ENCODE data around the gene PPM1L. TPM values are rescaled to one million over a fixed set of nuclear protein-coding genes. Genes with fewer than 3 reads are reported as not detected.

Gene PPM1L
- total RNA-seq, 4 donors from 2014 or later, result 30.8 to 88.1 (median 52.7) TPM

DNA sequence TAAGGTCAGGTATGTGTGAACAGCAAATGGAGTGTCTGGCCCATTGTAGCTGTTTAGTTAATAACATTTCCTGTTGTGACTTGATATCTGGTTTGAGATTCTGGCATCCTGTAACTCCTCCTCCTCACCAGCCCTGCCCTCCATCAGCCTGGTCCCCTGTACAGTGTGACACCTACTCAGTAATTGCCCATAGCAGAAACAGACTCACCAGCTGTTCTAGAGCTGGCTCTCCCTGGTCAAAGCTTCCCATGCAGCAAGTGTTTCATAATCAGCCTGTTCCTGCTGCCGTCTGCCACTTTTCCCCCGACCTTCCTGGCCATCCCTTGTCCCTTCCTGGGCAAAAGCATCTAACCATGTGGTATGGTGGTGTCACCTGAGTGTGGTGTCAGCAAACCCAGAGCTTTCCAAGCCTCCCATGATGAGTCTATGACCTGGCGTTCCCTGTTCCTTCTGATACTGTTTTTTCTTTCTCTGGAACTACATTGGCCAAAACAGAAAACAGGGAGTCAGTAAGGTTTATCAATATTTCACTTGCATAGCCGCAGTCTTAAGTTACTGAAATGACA, 293.7 kb downstream of the PPM1L start:
- WGBS, result 94% methylated on average over 4 of the region's 4 CpGs
- peak; percentile 39 for DNase-seq (ENCODE audit: extremely low spot score)
- no peaks in the 10 kb centered on the region for H3K9me3 ChIP-seq
- no peaks in the 10 kb centered on the region for H3K27me3 ChIP-seq
- H3K27ac ChIP-seq (replicated peaks in 1 of 4), result no peak overlapping the region
- H3K4me1 ChIP-seq, result no peaks in the 10 kb centered on the region
- no peak overlapping the region for H3K4me3 ChIP-seq
- TF ChIP-seq, protein P1, sequence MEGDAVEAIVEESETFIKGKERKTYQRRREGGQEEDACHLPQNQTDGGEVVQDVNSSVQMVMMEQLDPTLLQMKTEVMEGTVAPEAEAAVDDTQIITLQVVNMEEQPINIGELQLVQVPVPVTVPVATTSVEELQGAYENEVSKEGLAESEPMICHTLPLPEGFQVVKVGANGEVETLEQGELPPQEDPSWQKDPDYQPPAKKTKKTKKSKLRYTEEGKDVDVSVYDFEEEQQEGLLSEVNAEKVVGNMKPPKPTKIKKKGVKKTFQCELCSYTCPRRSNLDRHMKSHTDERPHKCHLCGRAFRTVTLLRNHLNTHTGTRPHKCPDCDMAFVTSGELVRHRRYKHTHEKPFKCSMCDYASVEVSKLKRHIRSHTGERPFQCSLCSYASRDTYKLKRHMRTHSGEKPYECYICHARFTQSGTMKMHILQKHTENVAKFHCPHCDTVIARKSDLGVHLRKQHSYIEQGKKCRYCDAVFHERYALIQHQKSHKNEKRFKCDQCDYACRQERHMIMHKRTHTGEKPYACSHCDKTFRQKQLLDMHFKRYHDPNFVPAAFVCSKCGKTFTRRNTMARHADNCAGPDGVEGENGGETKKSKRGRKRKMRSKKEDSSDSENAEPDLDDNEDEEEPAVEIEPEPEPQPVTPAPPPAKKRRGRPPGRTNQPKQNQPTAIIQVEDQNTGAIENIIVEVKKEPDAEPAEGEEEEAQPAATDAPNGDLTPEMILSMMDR (IDR thresholded peaks at IDR 0.05), result no peak
- TF ChIP-seq EP300 (IDR thresholded peaks at IDR 0.05) (no peak), POLR2A (IDR thresholded peaks at IDR 0.05; ENCODE audit: low read depth) (no peak), POLR2AphosphoS5 (IDR thresholded peaks at IDR 0.05) (no peak)
- intact Hi-C loops (cut with DNase I), result no loop called here
- H3K36me3 ChIP-seq, result no peaks in the 10 kb centered on the region

DNA sequence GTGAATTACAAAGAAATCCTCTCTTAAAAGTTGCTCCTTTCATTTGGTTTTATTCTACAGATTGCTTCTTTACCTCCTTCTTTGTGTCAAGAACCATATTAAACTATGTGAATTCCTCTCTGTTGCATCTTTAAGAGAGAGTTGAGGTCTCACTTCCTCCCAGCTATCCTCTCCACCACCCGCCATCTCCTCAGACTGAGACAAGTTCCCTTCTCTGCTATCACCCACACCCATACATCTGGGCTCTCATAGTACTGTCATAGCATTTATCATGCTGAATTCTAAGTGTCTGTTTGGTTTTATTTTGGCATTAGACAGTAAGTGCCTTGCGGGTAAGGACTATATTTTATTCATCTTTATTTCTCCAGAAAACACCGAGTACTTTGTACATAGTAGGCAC, 294.9 kb downstream of the PPM1L start:
- Histone ChIP-seq H3K4me1 (no peaks in the 10 kb centered on the region), H3K9me3 (no peaks in the 10 kb centered on the region), H3K27me3 (no peaks in the 10 kb centered on the region), H3K27ac (replicated peaks in 1 of 4) (no peak overlapping the region), H3K4me3 (no peak overlapping the region), H3K36me3 (no peaks in the 10 kb centered on the region)
- no peak for DNase-seq (ENCODE audit: extremely low spot score)
- TF ChIP-seq, protein P1 (IDR thresholded peaks at IDR 0.05), result no peak
- TF ChIP-seq POLR2AphosphoS5 (IDR thresholded peaks at IDR 0.05) (no peak), EP300 (IDR thresholded peaks at IDR 0.05) (no peak), POLR2A (IDR thresholded peaks at IDR 0.05; ENCODE audit: low read depth) (no peak)
- WGBS, result 89% methylated on average over 3 of the region's 3 CpGs
- intact Hi-C loops (cut with DNase I), result no loop called here

DNA sequence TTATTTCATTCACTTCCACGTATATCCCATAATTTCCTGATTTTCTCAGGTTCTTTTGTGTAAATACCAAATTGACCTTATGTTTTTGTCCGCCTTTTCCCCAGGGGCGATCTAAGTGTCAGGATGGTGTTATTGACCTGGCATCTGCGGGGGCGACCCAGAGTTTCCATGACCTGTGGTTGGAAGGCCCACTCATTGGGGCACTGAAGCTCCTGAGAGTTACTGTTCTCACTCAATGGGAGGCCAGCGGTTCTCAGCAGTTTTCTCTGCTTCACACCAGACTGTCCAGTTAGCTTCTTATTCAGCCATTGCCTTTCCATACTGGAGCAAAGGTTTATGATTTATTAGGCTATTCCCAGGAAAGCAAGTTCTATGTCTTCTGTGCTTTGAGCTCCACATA, 295.8 kb downstream of the PPM1L start:
- Histone ChIP-seq H3K27me3 (no peaks in the 10 kb centered on the region), H3K9me3 (no peaks in the 10 kb centered on the region), H3K36me3 (no peaks in the 10 kb centered on the region), H3K4me1 (no peaks in the 10 kb centered on the region), H3K4me3 (no peak overlapping the region), H3K27ac (replicated peaks in 1 of 4) (no peak overlapping the region)
- WGBS, result 91% methylated on average over 6 of the region's 6 CpGs
- intact Hi-C loops (cut with DNase I), result no loop called here
- DNase-seq (ENCODE audit: extremely low spot score), result no peak
- no peak for TF ChIP-seq POLR2A (IDR thresholded peaks at IDR 0.05; ENCODE audit: low read depth)
- TF ChIP-seq, protein P1 (IDR thresholded peaks at IDR 0.05), result no peak
- TF ChIP-seq EP300 (IDR thresholded peaks at IDR 0.05), result no peak
- TF ChIP-seq POLR2AphosphoS5 (IDR thresholded peaks at IDR 0.05), result no peak

DNA sequence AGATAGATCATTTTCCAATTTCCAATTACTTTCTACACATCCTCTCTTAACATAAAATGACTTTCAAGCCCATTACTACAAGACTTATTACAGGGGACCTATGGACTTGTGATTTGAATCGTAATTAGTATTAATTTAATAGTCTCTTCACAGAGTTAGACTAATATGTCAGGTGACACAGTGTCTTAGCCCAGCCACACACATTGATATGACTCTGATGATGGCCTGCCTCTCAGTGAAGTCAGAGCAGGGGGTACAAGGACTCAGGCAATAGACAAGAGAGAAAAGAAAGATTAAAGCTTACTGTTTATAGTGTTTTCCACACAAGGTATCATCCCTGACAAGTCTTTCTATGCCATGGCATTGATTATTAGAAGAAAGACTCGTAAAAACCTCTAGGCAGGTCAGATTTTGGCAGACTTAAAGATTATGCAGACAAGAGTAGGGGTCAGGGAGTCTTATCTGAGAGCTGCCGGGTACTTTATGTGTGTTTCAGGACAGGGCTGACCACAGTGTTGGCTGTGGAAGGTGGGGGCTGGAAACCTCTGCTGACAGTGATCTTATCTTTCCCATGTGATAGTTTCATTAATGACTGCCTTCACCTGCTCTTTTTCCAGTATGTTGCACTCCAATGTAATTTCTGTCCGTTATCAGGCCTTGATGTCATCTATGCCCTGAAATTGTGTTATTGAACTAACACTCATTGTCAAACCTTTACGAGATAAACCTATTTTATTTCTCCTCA, 299.0 kb downstream of the PPM1L start:
- TF ChIP-seq, protein P1 (IDR thresholded peaks at IDR 0.05), result no peak
- no peak for TF ChIP-seq POLR2AphosphoS5 (IDR thresholded peaks at IDR 0.05)
- TF ChIP-seq POLR2A (IDR thresholded peaks at IDR 0.05; ENCODE audit: low read depth), result no peak
- no peak for TF ChIP-seq EP300 (IDR thresholded peaks at IDR 0.05)
- Histone ChIP-seq H3K9me3 (no peaks in the 10 kb centered on the region), H3K27ac (replicated peaks in 1 of 4) (no peak overlapping the region), H3K4me3 (no peak overlapping the region), H3K4me1 (no peaks in the 10 kb centered on the region), H3K36me3 (no peaks in the 10 kb centered on the region), H3K27me3 (no peaks in the 10 kb centered on the region)
- WGBS, result 83% methylated on average over 5 of the region's 5 CpGs
- intact Hi-C loops (cut with DNase I), result no loop called here
- no peak for DNase-seq (ENCODE audit: extremely low spot score)
